ENCODE results near the gene MRPL23.
"Not testable (repeated sequence)": the region's sequence is repeated elsewhere in the genome, so short reads cannot be mapped to it uniquely, and the experiment has no call there.

MRPL23 gene

GRCh38 chr11:1938343-1939005, 8.7 kb upstream of the MRPL23 start:
- Histone ChIP-seq H3K36me3 (ENCODE audit: control insufficient read depth, low read length) (no peaks in the 10 kb centered on the region), H3K9me2 (replicated peaks; ENCODE audit: control insufficient read depth, low read length) (no peaks in the 10 kb centered on the region), H3K4me1 (ENCODE audit: control insufficient read depth, low read length) (no peaks in the 10 kb centered on the region), H3K27ac (ENCODE audit: low read depth, low read length) (no peak overlapping the region), H3F3A (ENCODE audit: control insufficient read depth, insufficient read depth) (no peaks in the 10 kb centered on the region), H3K27me3 (ENCODE audit: control insufficient read depth, low read length) (no peaks in the 10 kb centered on the region), H4K20me1 (ENCODE audit: control insufficient read depth, insufficient read depth, low read depth, low read length) (no peaks in the 10 kb centered on the region), H3K9me3 (ENCODE audit: control insufficient read depth, insufficient read depth, low read length) (no peaks in the 10 kb centered on the region), H3K4me3 (ENCODE audit: low read length) (no peak overlapping the region), H3K79me2 (ENCODE audit: control insufficient read depth, low read length) (no peaks in the 10 kb centered on the region), H3K4me2 (ENCODE audit: low read length) (no peak overlapping the region)
- TF ChIP-seq EZH2phosphoT487 (IDR thresholded peaks at IDR 0.05; ENCODE audit: borderline replicate concordance, low read length) (no peak), CTCF (IDR thresholded peaks at IDR 0.05; ENCODE audit: low read depth, low read length, poor library complexity, severe bottlenecking) (no peak)

GRCh38 chr11:1939006-1939625, 8.0 kb upstream of the MRPL23 start:
- Histone ChIP-seq H3K79me2 (ENCODE audit: control insufficient read depth, low read length) (no peaks in the 10 kb centered on the region), H4K20me1 (ENCODE audit: control insufficient read depth, insufficient read depth, low read depth, low read length) (no peaks in the 10 kb centered on the region), H3K9me3 (ENCODE audit: control insufficient read depth, insufficient read depth, low read length) (no peaks in the 10 kb centered on the region), H3K9me2 (replicated peaks; ENCODE audit: control insufficient read depth, low read length) (no peaks in the 10 kb centered on the region), H3K4me3 (ENCODE audit: low read length) (no peak overlapping the region), H3K4me2 (ENCODE audit: low read length) (no peak overlapping the region), H3K36me3 (ENCODE audit: control insufficient read depth, low read length) (no peaks in the 10 kb centered on the region), H3F3A (ENCODE audit: control insufficient read depth, insufficient read depth) (no peaks in the 10 kb centered on the region), H3K27me3 (ENCODE audit: control insufficient read depth, low read length) (no peaks in the 10 kb centered on the region), H3K4me1 (ENCODE audit: control insufficient read depth, low read length) (no peaks in the 10 kb centered on the region), H3K27ac (ENCODE audit: low read depth, low read length) (no peak overlapping the region)
- TF ChIP-seq CTCF (IDR thresholded peaks at IDR 0.05; ENCODE audit: low read depth, low read length, poor library complexity, severe bottlenecking) = no peak
- TF ChIP-seq EZH2phosphoT487 (IDR thresholded peaks at IDR 0.05; ENCODE audit: borderline replicate concordance, low read length) = no peak

GRCh38 chr11:1939788-1940187, 7.3 kb upstream of the MRPL23 start:
- not testable (repeated sequence) for H3F3A ChIP-seq (ENCODE audit: control insufficient read depth, insufficient read depth); H3K9me3 ChIP-seq (ENCODE audit: control insufficient read depth, insufficient read depth, low read length); H3K27me3 ChIP-seq (ENCODE audit: control insufficient read depth, low read length); H3K4me3 ChIP-seq (ENCODE audit: low read length); H3K9me2 ChIP-seq (replicated peaks; ENCODE audit: control insufficient read depth, low read length); H4K20me1 ChIP-seq (ENCODE audit: control insufficient read depth, insufficient read depth, low read depth, low read length); H3K4me2 ChIP-seq (ENCODE audit: low read length); H3K4me1 ChIP-seq (ENCODE audit: control insufficient read depth, low read length); H3K27ac ChIP-seq (ENCODE audit: low read depth, low read length); H3K79me2 ChIP-seq (ENCODE audit: control insufficient read depth, low read length); H3K36me3 ChIP-seq (ENCODE audit: control insufficient read depth, low read length)

GRCh38 chr11:1942558-1943260, 4.4 kb upstream of the MRPL23 start:
- H3K9me3 ChIP-seq (ENCODE audit: control insufficient read depth, insufficient read depth, low read length) = no peaks in the 10 kb centered on the region
- H3K9me2 ChIP-seq (replicated peaks; ENCODE audit: control insufficient read depth, low read length) = no peaks in the 10 kb centered on the region
- no peak overlapping the region for H3K27ac ChIP-seq (ENCODE audit: low read depth, low read length)
- no peaks in the 10 kb centered on the region for H3K36me3 ChIP-seq (ENCODE audit: control insufficient read depth, low read length)
- H3K4me3 ChIP-seq (ENCODE audit: low read length) = no peak overlapping the region
- no peaks in the 10 kb centered on the region for H3F3A ChIP-seq (ENCODE audit: control insufficient read depth, insufficient read depth)
- no peaks in the 10 kb centered on the region for H3K27me3 ChIP-seq (ENCODE audit: control insufficient read depth, low read length)
- TF ChIP-seq EZH2phosphoT487 (IDR thresholded peaks at IDR 0.05; ENCODE audit: borderline replicate concordance, low read length) (no peak), CTCF (IDR thresholded peaks at IDR 0.05; ENCODE audit: low read depth, low read length, poor library complexity, severe bottlenecking) (no peak)
- no peaks in the 10 kb centered on the region for H3K79me2 ChIP-seq (ENCODE audit: control insufficient read depth, low read length)
- no peaks in the 10 kb centered on the region for H3K4me1 ChIP-seq (ENCODE audit: control insufficient read depth, low read length)
- no peak overlapping the region for H3K4me2 ChIP-seq (ENCODE audit: low read length)
- no peaks in the 10 kb centered on the region for H4K20me1 ChIP-seq (ENCODE audit: control insufficient read depth, insufficient read depth, low read depth, low read length)

All from DOHH2 (cell line).